Stimulated activated naive CD8-positive, alpha-beta T cell treated with anti-CD3 and anti-CD28 coated beads, Interleukin-15, Interleukin-2, amounts not matched to agents 100 U/mL and 50 U/mL, for 24 hours (primary cell): ENCODE results near the gene DDR1.
"Not testable (repeated sequence)": the region's sequence is repeated elsewhere in the genome, so short reads cannot be mapped to it uniquely, and the experiment has no call there.

Source experiments
- ATAC-seq: fragments of 150-1000 bp; cut with Tn5 transposase; one replicate; pipeline ENCODE4 v1.10.0; 2021
- DNase-seq: peaks from one replicate; pipeline ENCODE4 v3.0.0; 2021

DDR1 gene

DNA sequence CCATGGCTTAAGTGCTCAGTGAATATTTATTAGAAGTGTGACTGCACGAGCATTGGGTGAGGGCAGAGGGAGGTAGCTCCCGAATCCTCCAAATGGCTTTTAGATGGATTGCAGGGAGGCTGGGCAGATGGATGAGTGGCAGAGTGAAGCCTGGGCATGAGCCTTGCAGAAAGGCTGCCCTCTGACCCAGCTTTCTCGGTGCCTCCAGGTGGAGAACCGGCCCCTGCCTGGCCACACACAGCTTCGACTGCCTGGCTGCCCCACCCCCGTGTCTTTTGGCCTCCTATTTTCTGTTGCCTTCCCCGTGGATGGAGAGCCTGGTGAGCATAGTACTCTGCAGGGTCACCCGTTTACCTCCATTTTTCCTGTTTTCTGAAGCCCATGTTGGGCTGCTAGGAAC, 33.2 kb downstream of the DDR1 start:
- ATAC-seq, result no peak

DNA sequence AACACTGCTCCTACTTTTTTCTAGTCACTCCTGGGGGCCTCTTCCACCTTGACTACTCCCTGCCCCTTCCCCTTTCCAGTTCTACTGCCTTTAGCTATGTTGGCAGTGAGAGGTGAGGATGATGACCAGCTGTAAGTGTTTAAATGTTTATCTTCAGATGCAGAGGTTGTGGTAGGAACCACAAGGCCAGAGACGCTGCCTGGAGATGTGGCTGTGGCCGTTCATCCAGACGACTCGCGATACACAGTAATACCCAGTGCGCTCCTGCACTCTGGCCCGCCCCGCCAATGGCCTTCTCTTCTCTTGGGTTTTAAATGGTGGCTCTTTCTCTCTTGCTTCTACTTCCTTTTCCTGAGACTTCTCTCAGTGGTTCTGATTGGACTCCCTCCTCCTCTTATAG, 34.4 kb downstream of the DDR1 start:
- ATAC-seq (no peak), DNase-seq (no peak)

More for the DNA sequence above, 33.2 kb downstream of the DDR1 start:
- DNase-seq, result no peak

DNA sequence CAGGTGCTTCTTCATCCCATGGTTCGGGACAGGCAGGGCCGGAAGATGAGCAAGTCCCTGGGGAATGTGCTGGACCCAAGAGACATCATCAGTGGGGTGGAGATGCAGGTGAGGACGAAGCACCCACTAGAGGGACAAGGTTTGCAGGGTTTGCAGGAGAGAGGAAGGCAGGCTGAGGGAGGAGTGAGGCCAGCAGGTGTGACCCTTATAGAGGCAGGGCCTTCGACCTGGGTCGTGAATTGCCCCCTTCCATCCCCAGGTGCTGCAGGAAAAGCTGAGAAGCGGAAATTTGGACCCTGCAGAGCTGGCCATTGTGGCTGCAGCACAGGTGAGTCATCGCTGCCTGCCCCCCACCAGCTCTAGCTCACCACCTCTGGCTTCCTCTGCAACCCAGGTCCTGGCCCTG, 38.1 kb downstream of the DDR1 start:
- ATAC-seq (no peak), DNase-seq (no peak)

DNA sequence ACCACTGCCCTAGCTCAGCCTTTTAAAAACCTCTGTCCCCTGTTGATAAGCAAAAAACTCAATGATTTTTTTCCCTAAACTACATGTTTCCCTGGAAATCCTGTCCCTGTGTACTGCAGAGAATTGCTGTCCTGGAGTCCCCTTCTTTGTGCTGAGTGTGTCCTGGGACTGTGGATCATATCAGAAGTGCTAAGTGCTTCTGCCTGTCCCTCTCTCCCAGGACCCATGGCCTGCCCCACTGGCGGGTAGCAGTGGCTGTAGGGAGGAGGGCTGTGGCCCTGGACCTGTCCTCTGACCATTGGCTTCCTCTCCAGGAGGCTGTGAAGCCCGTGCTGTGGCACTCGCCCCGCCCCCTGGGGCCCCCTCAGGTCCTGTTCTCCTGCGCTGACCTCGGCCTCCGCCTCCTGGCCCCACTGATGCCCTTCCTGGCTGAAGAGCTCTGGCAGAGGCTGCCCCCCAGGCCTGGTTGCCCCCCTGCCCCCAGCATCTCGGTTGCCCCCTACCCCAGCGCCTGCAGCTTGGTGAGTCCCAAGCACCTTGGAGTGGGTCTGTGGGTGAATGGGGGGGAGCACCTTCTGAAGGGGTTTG, 39.8 kb downstream of the DDR1 start:
- not testable (repeated sequence) for DNase-seq, ATAC-seq

DNA sequence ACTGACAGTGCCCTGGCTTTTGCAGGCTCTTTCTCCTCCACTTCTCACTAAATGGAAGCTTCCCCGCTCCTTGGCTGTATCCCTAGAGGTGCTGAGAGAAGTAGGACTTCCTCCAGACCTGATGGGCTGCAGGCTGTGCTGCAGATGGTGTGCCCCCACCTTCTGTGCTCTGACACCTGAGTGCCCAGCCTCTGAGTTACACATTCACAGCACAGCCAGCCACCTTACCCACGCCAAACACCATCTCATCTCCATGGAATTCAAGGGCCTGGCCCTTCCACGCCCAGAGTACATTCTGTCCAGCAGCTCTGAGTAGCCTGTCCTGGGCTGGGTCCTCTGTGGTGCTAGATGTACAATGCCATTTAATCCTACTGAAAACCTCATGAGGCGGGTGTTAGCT, 42.3 kb downstream of the DDR1 start:
- ATAC-seq (no peak), DNase-seq (no peak)

DNA sequence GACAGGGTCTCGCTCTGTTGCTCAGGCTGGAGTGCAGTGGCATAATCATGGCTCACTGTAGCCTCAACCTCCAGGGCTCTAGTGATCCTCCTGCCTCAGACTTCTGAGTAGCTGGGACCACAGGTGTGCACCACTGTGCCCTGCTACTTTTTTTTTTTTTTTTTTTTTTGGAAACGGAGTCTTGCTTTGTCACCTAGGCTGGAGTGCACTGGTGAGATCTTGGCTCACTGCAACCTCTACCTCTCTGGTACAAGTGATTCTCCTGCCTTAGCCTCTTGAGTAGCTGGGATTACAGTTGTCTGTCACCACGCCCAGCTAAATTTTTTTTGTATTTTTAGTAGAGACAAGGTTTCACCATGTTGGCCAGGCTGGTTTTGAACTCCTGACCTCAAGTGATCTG, 42.8 kb downstream of the DDR1 start:
- not testable (repeated sequence) for ATAC-seq, DNase-seq

DNA sequence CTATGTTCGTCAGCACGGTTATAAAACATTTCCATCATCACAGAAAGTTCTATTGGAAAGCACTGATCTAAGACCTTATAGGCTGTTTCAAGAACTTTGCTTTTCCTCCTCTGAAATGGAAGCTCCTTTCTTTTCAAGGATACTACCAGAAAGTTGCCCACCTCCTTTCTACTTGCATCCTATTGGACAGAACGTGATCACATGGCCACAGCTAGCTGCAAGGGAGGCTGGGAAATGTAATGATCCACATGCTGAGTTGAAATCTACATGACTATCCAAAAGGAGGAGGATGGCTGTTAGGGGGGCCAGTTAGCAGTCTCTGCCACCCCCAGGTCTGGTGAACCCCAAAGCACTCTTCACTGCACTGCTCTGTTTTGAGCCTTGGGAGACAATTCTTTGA, 44.4 kb downstream of the DDR1 start:
- no peak for DNase-seq
- ATAC-seq, result no peak

DNA sequence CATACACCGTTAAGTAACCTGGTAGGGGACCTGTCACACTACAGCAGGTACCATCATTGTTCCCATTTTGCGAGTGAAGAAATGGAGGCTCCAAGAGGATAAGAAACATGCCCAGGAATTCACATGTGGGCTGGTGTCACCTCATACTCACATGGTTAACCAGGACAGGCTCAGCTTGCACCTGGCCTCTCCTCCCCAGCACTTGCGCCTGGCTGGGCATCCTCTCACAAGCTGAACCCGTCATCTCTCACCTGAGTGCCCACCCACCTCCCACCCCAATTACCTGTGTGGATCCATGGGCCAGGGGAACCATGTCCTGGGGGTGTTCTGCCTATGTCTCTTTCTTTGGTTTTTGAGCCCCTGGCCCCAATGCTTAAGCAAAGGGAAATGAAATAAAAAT, 46.2 kb downstream of the DDR1 start:
- no peak for DNase-seq

DNA sequence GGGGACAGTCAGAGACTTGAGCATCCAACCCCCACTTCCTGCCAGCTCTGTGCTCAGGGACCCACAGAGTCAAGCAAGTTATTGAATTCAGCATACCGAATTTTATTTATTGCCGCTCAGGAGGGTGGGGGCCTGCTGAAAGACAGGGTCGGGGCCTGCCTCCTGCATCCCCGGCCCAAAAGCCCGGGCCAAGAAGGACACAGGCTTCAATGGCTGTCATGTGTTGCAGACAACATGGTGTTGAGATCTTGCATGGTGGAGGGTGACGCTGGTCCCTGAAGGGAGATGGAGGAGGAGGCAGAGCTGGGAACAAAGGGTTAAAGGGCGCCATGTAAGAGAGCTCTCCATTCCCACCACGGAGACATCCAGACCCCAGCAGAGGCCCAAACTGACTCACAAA, 47.0 kb downstream of the DDR1 start:
- DNase-seq (no peak), ATAC-seq (no peak)

More for the DNA sequence above, 46.2 kb downstream of the DDR1 start:
- no peak for ATAC-seq

DNA sequence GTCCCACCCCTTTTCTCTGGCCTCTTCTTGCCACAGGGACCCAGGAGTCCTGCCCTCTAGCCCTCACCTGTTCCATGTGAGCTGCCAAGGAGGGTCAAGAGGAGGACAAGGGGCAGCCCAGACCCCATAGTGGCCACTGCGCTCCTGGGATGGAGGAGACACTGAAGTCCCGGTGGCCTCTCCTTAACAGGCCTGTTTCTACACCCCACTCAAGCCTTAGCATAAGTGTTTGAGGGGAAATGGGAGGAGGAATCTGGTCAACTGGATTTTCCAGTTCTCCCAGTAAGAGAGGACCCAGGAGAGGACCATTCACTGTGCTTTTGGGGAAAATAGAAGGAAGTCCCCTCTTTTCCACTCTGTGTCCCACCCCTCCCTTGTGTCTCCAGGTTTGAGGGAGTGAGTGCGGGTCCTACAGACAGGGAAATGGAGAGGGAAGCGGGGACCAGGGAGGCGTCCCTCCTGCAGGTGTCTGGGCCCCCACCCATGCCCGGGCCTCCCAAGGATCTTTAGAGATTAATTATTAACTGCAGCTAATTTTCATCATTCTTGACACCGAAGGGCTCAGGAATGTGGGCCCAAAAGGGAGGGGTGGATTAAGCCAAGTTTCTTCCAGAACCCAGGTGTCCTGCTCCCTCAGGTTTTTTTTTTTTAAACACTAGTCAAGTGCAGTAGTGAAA, 47.8 kb downstream of the DDR1 start, which contains the start of gene SFTA2:
Gene SFTA2 (minus strand): TSS at position 202 of the 677 bp plus-strand sequence. CDS start 74 bp downstream, at position 128.
- no peak for ATAC-seq
- no peak for DNase-seq

DNA sequence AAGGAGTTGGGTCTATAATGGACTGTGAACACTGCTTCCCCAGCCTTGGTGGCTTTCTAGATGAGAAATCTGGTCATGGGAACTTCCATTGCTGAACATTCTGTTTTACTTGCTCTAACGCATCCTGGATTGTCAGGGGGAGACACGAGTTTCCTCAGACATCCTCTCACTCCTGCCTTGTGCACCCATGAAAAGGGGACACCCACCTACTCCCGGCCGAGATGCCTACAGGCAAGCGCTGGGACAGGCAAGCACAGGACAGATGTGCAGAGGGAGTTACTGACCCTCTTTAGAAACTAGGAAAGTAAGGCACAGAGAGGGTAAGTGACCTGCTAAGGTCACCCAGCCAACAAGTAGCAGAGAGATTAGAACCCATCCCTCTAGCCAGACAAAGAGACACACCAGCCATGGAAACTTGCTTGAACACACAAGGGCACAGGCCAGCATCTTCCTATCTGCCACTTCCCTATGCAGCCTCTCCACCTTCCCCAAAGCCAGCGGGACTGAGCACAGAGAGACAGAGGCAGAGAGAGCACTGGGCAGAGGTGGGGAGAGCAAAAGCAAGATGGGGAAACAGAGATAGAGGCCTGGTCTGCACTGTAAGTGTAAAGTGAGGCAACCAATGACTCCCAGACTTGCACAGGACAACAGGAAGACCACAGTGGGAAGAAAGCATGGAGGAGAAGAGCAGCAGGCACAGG, 48.5 kb downstream of the DDR1 start:
- no peak for ATAC-seq
- no peak for DNase-seq

DNA sequence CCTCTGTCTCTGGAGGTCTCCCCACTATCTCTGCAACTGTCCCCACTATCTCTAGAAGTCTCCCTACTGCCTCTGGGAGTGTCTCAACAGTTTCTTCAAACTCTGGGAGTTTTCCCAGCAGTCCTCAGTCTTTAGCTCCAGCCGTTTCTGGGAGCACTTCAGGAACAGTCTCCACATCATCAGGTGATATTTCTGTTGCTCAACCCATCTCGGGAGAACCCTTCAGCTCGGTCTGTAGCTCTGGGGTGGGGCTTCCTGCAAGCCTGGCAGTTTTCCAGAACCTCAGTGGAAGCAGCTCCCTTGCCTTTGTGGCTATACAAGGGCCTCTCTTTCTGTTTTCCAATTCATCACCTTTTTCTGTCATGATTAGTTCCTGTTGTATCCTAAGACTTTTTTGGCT, 50.7 kb downstream of the DDR1 start:
- ATAC-seq, result no peak

DNA sequence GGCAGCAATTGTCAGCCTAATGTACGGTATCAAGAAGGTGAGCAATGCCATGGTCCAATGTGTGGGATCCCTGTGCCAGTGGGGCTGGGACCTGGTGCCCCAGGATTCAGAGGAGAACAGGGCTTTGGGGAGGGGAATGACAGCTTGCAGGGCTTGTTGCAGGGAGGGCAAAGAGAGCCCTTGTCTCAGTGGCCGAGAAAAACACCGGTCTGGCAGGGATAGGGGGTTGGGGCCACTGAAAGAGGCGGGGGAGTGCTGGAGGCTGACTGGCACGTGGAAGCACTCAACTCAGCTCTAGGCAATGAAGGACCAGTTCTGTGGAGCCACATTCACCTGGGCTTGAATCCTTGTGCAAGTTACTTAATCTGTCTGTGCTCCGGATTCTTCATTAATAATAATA, 52.9 kb downstream of the DDR1 start:
- DNase-seq (no peak), ATAC-seq (no peak)

More for the DNA sequence above, 50.7 kb downstream of the DDR1 start:
- DNase-seq, result no peak

DNA sequence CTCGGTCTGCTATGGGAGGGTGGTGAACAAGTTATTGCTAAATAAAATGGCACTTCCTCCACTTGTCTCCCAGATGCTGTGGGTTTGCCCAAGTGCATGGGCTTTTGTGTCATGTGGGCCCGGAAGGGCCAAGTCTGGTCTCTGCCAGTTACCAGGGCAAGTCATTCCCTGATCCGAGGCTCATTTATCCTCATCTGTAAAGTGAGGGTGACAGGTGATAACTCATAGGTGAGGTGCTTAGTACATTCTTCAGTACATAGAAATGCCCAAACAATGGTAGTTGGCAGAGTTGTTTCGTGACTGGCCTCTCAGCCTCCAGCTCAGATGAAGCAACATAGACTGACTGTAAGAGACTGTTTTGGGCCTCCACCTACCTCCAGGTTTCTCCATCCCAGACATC, 54.4 kb downstream of the DDR1 start:
- DNase-seq (no peak), ATAC-seq (no peak)

DNA sequence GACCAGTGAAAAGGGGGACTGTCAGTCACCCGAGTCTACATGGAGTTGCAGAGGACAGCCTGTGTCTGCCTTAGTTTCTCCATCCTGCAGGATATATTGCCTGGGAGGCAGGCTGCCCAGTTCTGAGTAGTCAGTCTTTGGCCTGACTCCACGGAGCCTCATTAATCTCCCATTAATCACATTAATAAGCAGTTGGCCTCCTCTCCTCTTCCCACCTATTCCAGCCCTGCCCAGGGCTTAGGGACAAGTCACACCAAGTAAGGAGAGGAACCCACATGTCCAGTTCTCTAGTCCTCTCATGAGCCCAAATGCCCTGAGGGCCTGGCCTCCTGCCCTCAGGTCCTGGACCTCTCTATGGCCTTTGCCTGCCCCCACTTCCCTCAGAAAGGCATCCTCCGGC, 55.2 kb downstream of the DDR1 start:
- ATAC-seq (no peak), DNase-seq (no peak)

DNA sequence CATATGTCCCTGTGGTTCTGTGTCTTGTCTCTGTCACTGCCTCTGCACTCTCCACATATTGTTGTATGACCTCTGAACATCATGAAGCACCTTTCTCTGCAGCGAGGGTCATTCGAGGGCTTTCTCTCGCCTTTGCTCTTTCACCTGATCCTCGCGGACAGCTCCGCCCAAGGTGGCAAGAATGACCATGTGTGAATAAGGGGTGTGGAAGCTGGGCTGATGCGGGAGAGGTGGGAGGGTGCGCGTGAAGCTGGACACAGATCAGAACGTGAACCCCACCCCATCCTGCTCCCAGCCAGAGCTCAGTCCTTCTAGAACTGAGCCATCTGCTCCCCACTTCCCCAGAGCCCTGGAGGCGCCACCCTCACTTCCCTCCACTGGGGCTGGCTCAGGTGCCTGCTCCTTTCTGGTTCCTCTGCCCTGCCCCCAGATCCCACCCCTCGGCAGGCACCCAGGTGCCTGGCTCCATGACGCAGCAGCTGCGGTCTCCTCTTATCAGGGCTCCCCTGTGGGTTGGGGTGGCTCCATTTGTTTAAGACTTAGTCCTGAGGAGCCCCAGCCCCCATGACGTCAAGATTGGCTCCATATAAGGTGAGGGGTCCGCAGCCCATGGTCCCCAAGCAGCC, 56.2 kb downstream of the DDR1 start, which contains the start of gene MUCL3:
Gene MUCL3 (plus strand): TSS at position 613 of the 626 bp plus-strand sequence. CDS start 27 bp downstream, outside the sequence.
- no peak for ATAC-seq

DNA sequence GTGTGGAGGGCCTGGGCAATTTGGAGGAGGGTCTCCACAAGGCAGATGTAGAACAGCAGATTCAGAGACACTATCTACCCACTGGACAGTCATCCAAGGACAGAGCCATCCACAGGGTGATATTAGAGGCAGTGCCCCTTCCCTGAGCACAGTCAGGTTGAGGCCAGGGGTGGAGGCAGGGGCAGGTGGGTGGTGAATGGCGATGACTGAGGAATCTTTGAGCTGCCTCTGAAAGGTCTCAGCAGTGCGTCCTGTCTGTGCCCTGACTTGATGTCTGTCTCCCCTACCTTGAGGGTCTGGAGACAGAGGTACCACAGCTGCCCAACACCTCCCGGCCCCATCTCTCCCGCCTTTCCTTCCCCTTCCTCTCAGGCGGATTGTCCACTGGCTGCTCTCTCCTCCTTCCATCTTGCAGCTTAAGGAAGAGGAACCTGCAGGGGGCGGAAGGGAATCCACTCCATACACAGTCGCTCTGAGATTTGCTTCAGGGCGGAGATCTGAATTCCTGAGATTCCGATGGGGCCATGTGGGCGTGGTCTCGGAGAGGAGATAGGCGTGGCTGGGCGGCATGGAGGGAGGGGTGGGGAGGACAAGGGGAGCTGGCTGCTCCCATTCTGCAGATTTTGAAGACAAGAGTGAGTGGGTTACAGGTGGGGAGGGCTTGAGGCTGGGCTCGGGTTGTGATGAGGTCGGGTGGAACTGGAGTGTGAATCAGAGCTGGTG, 58.2 kb downstream of the DDR1 start:
- DNase-seq (no peak), ATAC-seq (no peak)

More for the DNA sequence above, 56.2 kb downstream of the DDR1 start, which contains the start of gene MUCL3:
- DNase-seq, result no peak

DNA sequence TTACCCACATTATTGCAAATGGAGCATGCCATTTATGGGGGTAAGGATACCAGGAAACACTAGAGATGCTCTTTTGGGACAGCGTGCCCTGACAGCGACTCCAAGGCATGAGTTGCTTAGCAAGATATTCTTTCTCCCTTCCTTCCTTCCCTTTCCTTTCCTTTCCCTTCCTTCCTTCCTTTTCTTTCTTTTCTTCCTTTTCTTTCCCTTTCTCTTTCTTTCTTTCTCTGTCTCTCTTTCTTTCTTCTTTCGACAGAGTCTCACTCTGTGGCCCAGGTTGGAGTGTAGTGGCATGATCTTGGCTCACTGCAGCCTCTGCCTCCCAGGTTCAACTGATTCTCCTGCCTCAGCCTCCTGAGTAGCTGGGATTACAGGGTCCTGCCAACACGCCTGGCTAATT, 59.7 kb downstream of the DDR1 start:
- DNase-seq (no peak), ATAC-seq (no peak)

DNA sequence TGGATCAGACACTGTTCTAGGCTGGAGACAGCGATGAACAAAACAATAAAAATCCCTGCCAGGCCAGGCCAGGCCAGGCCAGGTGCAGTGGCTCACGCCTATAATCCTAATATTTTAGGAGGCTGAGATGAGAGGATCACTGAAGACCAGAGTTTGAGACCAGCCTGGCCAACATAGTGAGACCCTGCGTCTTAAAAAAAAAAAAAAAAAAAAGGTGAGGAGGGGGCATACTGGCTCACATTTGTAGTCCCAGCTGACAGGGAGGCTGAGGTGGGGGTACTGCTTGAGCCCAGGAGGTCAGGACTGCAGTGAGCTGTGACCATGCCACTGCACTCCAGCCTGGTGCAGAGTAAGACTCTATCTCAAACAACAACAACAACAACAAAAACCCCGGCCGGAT, 61.0 kb downstream of the DDR1 start:
- DNase-seq, result no peak
- ATAC-seq, result no peak

DNA sequence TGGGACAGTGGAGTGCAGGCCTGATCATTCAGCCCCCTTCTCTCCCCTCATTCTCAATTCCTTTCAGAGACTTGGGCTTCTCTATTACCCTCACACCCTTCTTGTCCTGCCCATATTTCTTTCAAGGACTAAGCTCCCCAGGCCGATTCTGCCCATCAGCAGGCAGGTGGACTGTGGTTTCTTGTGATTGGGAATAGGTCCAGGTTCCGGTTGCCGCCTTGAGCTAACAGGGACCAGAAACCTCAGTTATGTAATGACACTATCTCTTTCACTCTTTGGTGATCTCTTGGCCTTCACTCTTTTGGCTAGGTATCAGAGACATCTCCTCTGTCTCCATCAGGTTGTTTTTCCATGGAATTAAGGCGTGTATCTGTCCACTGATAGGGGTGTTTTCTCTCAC, 62.9 kb downstream of the DDR1 start:
- ATAC-seq, result no peak

DNA sequence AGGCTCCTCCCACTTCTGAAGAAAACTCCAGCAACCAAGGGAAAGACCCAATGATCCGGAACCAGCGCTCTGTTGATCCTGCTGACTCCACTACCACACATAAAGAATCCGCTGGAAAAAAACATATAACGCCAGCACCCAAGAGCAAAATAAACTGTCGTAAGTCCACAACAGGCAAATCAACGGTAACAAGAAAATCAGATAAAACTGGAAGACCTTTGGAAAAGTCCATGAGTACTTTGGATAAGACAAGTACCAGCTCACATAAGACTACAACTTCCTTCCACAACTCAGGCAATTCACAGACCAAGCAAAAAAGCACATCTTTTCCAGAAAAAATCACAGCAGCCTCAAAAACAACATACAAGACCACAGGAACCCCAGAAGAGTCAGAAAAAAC, 64.5 kb downstream of the DDR1 start:
- DNase-seq, result no peak
- no peak for ATAC-seq

More for the DNA sequence above, 62.9 kb downstream of the DDR1 start:
- no peak for DNase-seq
